Measurements from ENCODE around the gene BPIFA3. TPM values are rescaled to one million over a fixed set of nuclear protein-coding genes. Genes with fewer than 3 reads are reported as not detected.

BPIFA3 gene
- total and polyA plus RNA-seq, 2 donors: 0.02 TPM; not detected in 1

DNA sequence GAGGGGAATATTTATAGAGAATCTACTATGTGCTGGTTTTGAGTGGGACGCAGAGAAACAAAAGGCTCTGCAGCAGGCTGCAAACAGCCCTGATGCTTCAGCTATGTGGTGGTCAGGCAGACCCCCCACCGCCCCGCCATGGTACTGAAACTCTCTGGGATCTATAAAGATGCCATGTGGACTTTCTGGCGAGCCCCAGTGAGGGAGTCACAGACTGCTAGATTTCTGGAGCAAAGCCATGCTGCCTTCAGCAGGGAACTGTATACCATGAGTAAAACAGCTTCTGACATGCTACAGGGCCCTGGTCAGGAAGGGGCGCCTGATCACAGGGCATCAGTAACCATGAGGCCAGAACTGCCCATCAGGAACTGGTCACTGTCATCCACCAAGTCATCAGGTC lies 46.6 kb downstream of the BPIFA3 start:
- H3K4me1 ChIP-seq (ENCODE audit: control insufficient read depth in 2 of 2, insufficient read depth in 2 of 2, low read length in 2 of 2): no peaks in the 10 kb centered on the region

DNA sequence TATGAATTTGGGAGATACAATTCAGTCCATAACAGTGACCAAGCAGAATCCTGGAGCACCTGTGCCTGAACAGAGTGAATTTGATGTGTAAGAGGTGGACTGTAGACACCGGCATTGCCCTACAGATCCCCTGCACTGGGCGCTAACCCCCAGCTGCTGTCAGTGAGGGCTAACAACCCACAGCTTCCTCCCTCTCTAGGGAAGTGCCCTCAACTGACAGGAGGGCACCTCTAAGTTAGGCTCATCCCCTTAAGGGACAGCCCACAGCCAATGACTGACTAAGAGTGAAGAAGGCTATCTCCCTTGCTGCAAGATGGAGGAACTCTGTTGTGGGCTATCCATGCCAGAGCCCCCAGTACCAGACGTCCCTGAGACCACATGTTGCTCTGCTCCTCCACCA lies 50.5 kb downstream of the BPIFA3 start:
- Histone ChIP-seq H3K9me3 (ENCODE audit: control insufficient read depth in 2 of 2, insufficient read depth in 1 of 2, low read length in 1 of 2) (no peaks in the 10 kb centered on the region), H3K4me3 (ENCODE audit: low read length in 2 of 2) (no peak overlapping the region), H3K27me3 (ENCODE audit: control insufficient read depth in 2 of 2, insufficient read depth in 1 of 2, low read length in 1 of 2) (peaks cover 0 to 2% of the 10 kb centered on the region in 2 donors), H3K27ac (ENCODE audit: low read depth in 1 of 2, low read length in 1 of 2) (no peak overlapping the region), H3K4me1 (ENCODE audit: control insufficient read depth in 2 of 2, insufficient read depth in 2 of 2, low read length in 2 of 2) (no peaks in the 10 kb centered on the region), H3K36me3 (ENCODE audit: control insufficient read depth in 2 of 2, insufficient read depth in 2 of 2, low read length in 1 of 2) (no peaks in the 10 kb centered on the region)
- DNase-seq (ENCODE audit: low read depth in 6 of 9, low spot score in 9 of 9): no peak
- WGBS: 32% methylated on average over 3 of the region's 3 CpGs

More for the DNA sequence above, 46.6 kb downstream of the BPIFA3 start:
- 94% methylated on average over 5 of the region's 5 CpGs for WGBS
- H3K36me3 ChIP-seq (ENCODE audit: control insufficient read depth in 2 of 2, insufficient read depth in 2 of 2, low read length in 1 of 2): no peaks in the 10 kb centered on the region
- no peak overlapping the region for H3K27ac ChIP-seq (ENCODE audit: low read depth in 1 of 2, low read length in 1 of 2)
- no peak for DNase-seq (ENCODE audit: low read depth in 6 of 9, low spot score in 9 of 9)
- no peak overlapping the region for H3K4me3 ChIP-seq (ENCODE audit: low read length in 2 of 2)
- peaks cover 0 to 3% of the 10 kb centered on the region in 2 donors for H3K9me3 ChIP-seq (ENCODE audit: control insufficient read depth in 2 of 2, insufficient read depth in 1 of 2, low read length in 1 of 2)
- peaks cover 0 to 2% of the 10 kb centered on the region in 2 donors for H3K27me3 ChIP-seq (ENCODE audit: control insufficient read depth in 2 of 2, insufficient read depth in 1 of 2, low read length in 1 of 2)

- 91% methylated on average over 10 of the region's 10 CpGs for WGBS
Observed at GRCh38 chr20:33272155-33272873, 55.2 kb downstream of the BPIFA3 start.

GRCh38 chr20:33273117-33273851 lies 56.1 kb downstream of the BPIFA3 start:
- no peak for DNase-seq (ENCODE audit: low read depth in 6 of 9, low spot score in 9 of 9)
- H3K9me3 ChIP-seq (ENCODE audit: control insufficient read depth in 2 of 2, insufficient read depth in 1 of 2, low read length in 1 of 2): no peaks in the 10 kb centered on the region
- H3K36me3 ChIP-seq (ENCODE audit: control insufficient read depth in 2 of 2, insufficient read depth in 2 of 2, low read length in 1 of 2): no peaks in the 10 kb centered on the region
- H3K27me3 ChIP-seq (ENCODE audit: control insufficient read depth in 2 of 2, insufficient read depth in 1 of 2, low read length in 1 of 2): peaks cover 0 to 16% of the 10 kb centered on the region in 2 donors
- H3K4me3 ChIP-seq (ENCODE audit: low read length in 2 of 2): no peak overlapping the region
- 81% methylated on average over 13 of the region's 13 CpGs for whole genome bisulfite sequencing
- no peak overlapping the region for H3K27ac ChIP-seq (ENCODE audit: low read depth in 1 of 2, low read length in 1 of 2)
- no peaks in the 10 kb centered on the region for H3K4me1 ChIP-seq (ENCODE audit: control insufficient read depth in 2 of 2, insufficient read depth in 2 of 2, low read length in 2 of 2)

More at GRCh38 chr20:33272155-33272873, 55.2 kb downstream of the BPIFA3 start:
- no peak overlapping the region for H3K27ac ChIP-seq (ENCODE audit: low read depth in 1 of 2, low read length in 1 of 2)
- H3K36me3 ChIP-seq (ENCODE audit: control insufficient read depth in 2 of 2, insufficient read depth in 2 of 2, low read length in 1 of 2): no peaks in the 10 kb centered on the region
- peaks cover 0 to 9% of the 10 kb centered on the region in 2 donors for H3K27me3 ChIP-seq (ENCODE audit: control insufficient read depth in 2 of 2, insufficient read depth in 1 of 2, low read length in 1 of 2)
- H3K9me3 ChIP-seq (ENCODE audit: control insufficient read depth in 2 of 2, insufficient read depth in 1 of 2, low read length in 1 of 2): no peaks in the 10 kb centered on the region
- DNase-seq (ENCODE audit: low read depth in 6 of 9, low spot score in 9 of 9): no peak
- H3K4me1 ChIP-seq (ENCODE audit: control insufficient read depth in 2 of 2, insufficient read depth in 2 of 2, low read length in 2 of 2): no peaks in the 10 kb centered on the region
- no peak overlapping the region for H3K4me3 ChIP-seq (ENCODE audit: low read length in 2 of 2)

GRCh38 chr20:33275215-33275614 lies 58.1 kb downstream of the BPIFA3 start:
- no peaks in the 10 kb centered on the region for H3K4me1 ChIP-seq (ENCODE audit: control insufficient read depth in 2 of 2, insufficient read depth in 2 of 2, low read length in 2 of 2)
- DNase-seq (ENCODE audit: low read depth in 6 of 9, low spot score in 9 of 9): no peak
- no peak overlapping the region for H3K27ac ChIP-seq (ENCODE audit: low read depth in 1 of 2, low read length in 1 of 2)
- H3K4me3 ChIP-seq (ENCODE audit: low read length in 2 of 2): no peak overlapping the region
- no peaks in the 10 kb centered on the region for H3K9me3 ChIP-seq (ENCODE audit: control insufficient read depth in 2 of 2, insufficient read depth in 1 of 2, low read length in 1 of 2)
- H3K36me3 ChIP-seq (ENCODE audit: control insufficient read depth in 2 of 2, insufficient read depth in 2 of 2, low read length in 1 of 2): no peaks in the 10 kb centered on the region
- peaks cover 0 to 26% of the 10 kb centered on the region in 2 donors for H3K27me3 ChIP-seq (ENCODE audit: control insufficient read depth in 2 of 2, insufficient read depth in 1 of 2, low read length in 1 of 2)
- WGBS: 92% methylated on average over 8 of the region's 8 CpGs

DNA sequence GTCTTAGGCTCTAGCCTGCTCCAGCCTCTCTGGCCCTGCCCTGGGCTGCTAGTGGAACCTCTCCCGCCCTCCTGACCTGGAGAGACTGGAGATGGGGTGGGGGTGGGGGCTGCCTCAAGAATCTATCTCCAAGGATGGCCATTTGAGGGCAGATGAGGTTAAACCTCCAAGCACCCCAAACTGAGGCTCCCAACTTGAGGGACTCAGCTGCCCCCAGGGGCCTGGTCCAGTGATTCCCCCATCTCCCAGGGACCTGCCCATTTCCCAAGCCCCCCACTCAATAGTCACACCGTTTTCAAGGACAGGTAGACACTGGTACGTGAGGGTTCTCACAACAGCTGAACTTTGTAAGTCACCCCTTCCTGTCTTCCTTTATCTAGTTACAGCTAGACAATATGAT lies 58.7 kb downstream of the BPIFA3 start:
- 71% methylated on average over 3 of the region's 3 CpGs for WGBS
- no peak overlapping the region for H3K27ac ChIP-seq (ENCODE audit: low read depth in 1 of 2, low read length in 1 of 2)

GRCh38 chr20:33276303-33277113 lies 59.4 kb downstream of the BPIFA3 start:
- Histone ChIP-seq H3K27me3 (ENCODE audit: control insufficient read depth in 2 of 2, insufficient read depth in 1 of 2, low read length in 1 of 2) (peaks cover 0 to 26% of the 10 kb centered on the region in 2 donors), H3K36me3 (ENCODE audit: control insufficient read depth in 2 of 2, insufficient read depth in 2 of 2, low read length in 1 of 2) (no peaks in the 10 kb centered on the region), H3K9me3 (ENCODE audit: control insufficient read depth in 2 of 2, insufficient read depth in 1 of 2, low read length in 1 of 2) (no peaks in the 10 kb centered on the region), H3K4me1 (ENCODE audit: control insufficient read depth in 2 of 2, insufficient read depth in 2 of 2, low read length in 2 of 2) (no peaks in the 10 kb centered on the region), H3K4me3 (ENCODE audit: low read length in 2 of 2) (no peak overlapping the region), H3K27ac (ENCODE audit: low read depth in 1 of 2, low read length in 1 of 2) (no peak overlapping the region)
- WGBS: 88% methylated on average over 12 of the region's 12 CpGs
- no peak for DNase-seq (ENCODE audit: low read depth in 6 of 9, low spot score in 9 of 9)

More for the DNA sequence above, 58.7 kb downstream of the BPIFA3 start:
- no peak for DNase-seq (ENCODE audit: low read depth in 6 of 9, low spot score in 9 of 9)
- no peaks in the 10 kb centered on the region for H3K4me1 ChIP-seq (ENCODE audit: control insufficient read depth in 2 of 2, insufficient read depth in 2 of 2, low read length in 2 of 2)
- H3K4me3 ChIP-seq (ENCODE audit: low read length in 2 of 2): no peak overlapping the region
- no peaks in the 10 kb centered on the region for H3K36me3 ChIP-seq (ENCODE audit: control insufficient read depth in 2 of 2, insufficient read depth in 2 of 2, low read length in 1 of 2)
- H3K27me3 ChIP-seq (ENCODE audit: control insufficient read depth in 2 of 2, insufficient read depth in 1 of 2, low read length in 1 of 2): peaks cover 0 to 26% of the 10 kb centered on the region in 2 donors
- H3K9me3 ChIP-seq (ENCODE audit: control insufficient read depth in 2 of 2, insufficient read depth in 1 of 2, low read length in 1 of 2): no peaks in the 10 kb centered on the region
